ENCODE measurements around the gene ZNF785. TPM values are rescaled to one million over a fixed set of nuclear protein-coding genes. Genes with fewer than 3 reads are reported as not detected.

The ZNF785 gene
- total RNA-seq, 1 donor from 2014 or later = 9.3 TPM

DNA sequence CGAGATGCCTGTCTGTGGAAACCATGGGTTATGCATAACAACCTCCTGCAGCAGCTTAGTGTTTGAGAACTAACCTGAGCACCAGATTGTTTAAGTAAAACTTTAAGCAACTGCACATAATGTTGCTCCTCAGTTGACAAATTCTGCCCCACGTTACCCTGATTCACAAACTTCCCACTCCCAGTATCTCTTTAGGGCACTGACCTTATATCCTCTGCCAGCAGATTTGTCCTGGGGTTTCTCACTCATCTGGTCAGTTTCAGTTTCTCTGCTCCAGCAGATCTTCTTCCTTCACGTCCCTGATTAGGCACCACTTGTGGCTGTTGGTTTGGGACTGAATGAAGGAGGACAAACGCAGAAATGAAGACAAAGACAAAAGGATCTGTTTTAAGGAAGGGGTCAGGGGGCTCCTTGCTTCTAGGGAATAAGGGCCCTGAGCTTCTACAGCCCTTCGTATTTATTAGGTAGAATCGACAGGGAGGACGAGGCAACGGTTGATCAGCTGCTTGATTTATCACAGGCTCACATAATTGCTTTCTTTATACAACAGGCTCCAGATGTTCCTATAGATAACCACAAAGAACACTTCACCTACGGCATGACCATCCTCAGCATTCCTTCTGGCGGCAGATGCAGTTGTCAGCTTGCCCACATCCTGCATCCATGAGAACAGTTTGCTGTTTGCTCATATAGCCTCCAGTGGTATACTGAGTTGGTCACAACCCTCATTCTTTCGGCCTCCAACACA is 38.2 kb upstream of the ZNF785 start:
- Mint-ChIP-seq H3K27ac (ENCODE audit: unreplicated experiment) (no peak overlapping the region), H3K27me3 (ENCODE audit: low read depth, unreplicated experiment) (peaks cover 14% of the 10 kb centered on the region), H3K36me3 (ENCODE audit: low read depth, unreplicated experiment) (no peaks in the 10 kb centered on the region), H3K4me3 (ENCODE audit: unreplicated experiment) (no peak overlapping the region), H3K4me1 (ENCODE audit: low read depth, unreplicated experiment) (no peaks in the 10 kb centered on the region), H3K9me3 (ENCODE audit: unreplicated experiment) (peaks cover 7% of the 10 kb centered on the region)
- H2AFZ ChIP-seq (ENCODE audit: low read depth, low read length) = no peak overlapping the region
- no peak overlapping the region for H3K27ac ChIP-seq (ENCODE audit: low read depth, low read length)
- no peaks in the 10 kb centered on the region for H3K4me1 ChIP-seq (ENCODE audit: insufficient read depth, low read length)
- H4K20me1 ChIP-seq (ENCODE audit: insufficient read depth, low read length) = no peaks in the 10 kb centered on the region
- H3K9ac ChIP-seq (ENCODE audit: low read length) = no peak overlapping the region
- no peak overlapping the region for H3K4me2 ChIP-seq (ENCODE audit: low read length)
- no peaks in the 10 kb centered on the region for H3K27me3 ChIP-seq (ENCODE audit: insufficient read depth, low read length)
- no peaks in the 10 kb centered on the region for H3K9me3 ChIP-seq (ENCODE audit: insufficient read depth, low read depth, low read length)
- FAIRE-seq (no peak), DNase-seq (ENCODE audit: low read depth) (no peak)
- no peak for TF ChIP-seq EZH2 (IDR thresholded peaks at IDR 0.05; ENCODE audit: insufficient read depth, low read length)
- TF ChIP-seq, protein P1, sequence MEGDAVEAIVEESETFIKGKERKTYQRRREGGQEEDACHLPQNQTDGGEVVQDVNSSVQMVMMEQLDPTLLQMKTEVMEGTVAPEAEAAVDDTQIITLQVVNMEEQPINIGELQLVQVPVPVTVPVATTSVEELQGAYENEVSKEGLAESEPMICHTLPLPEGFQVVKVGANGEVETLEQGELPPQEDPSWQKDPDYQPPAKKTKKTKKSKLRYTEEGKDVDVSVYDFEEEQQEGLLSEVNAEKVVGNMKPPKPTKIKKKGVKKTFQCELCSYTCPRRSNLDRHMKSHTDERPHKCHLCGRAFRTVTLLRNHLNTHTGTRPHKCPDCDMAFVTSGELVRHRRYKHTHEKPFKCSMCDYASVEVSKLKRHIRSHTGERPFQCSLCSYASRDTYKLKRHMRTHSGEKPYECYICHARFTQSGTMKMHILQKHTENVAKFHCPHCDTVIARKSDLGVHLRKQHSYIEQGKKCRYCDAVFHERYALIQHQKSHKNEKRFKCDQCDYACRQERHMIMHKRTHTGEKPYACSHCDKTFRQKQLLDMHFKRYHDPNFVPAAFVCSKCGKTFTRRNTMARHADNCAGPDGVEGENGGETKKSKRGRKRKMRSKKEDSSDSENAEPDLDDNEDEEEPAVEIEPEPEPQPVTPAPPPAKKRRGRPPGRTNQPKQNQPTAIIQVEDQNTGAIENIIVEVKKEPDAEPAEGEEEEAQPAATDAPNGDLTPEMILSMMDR (IDR thresholded peaks at IDR 0.05; ENCODE audit: insufficient read depth, low read depth, low read length) = no peak
- no peak overlapping the region for H3K4me3 ChIP-seq (ENCODE audit: insufficient read depth, low read depth, low read length)
- no peaks in the 10 kb centered on the region for H3K36me3 ChIP-seq (ENCODE audit: insufficient read depth, low read length)
- H3K79me2 ChIP-seq (ENCODE audit: insufficient read depth, low read length) = no peaks in the 10 kb centered on the region

GRCh38 chr16:30622455-30623032 is 37.0 kb upstream of the ZNF785 start:
- H3K36me3 Mint-ChIP-seq (ENCODE audit: low read depth, unreplicated experiment) = no peaks in the 10 kb centered on the region
- Histone ChIP-seq H3K9me3 (ENCODE audit: insufficient read depth, low read depth, low read length) (no peaks in the 10 kb centered on the region), H3K79me2 (ENCODE audit: insufficient read depth, low read length) (no peaks in the 10 kb centered on the region), H4K20me1 (ENCODE audit: insufficient read depth, low read length) (no peaks in the 10 kb centered on the region), H3K27me3 (ENCODE audit: insufficient read depth, low read length) (no peaks in the 10 kb centered on the region), H3K4me1 (ENCODE audit: insufficient read depth, low read length) (no peaks in the 10 kb centered on the region), H3K4me3 (ENCODE audit: insufficient read depth, low read depth, low read length) (no peak overlapping the region), H3K9ac (ENCODE audit: low read length) (no peak overlapping the region), H3K36me3 (ENCODE audit: insufficient read depth, low read length) (no peaks in the 10 kb centered on the region), H2AFZ (ENCODE audit: low read depth, low read length) (no peak overlapping the region), H3K4me2 (ENCODE audit: low read length) (no peak overlapping the region), H3K27ac (ENCODE audit: low read depth, low read length) (no peak overlapping the region)
- peaks cover 7% of the 10 kb centered on the region for H3K9me3 Mint-ChIP-seq (ENCODE audit: unreplicated experiment)
- TF ChIP-seq EZH2 (IDR thresholded peaks at IDR 0.05; ENCODE audit: insufficient read depth, low read length) = no peak
- TF ChIP-seq, protein P1 (IDR thresholded peaks at IDR 0.05; ENCODE audit: insufficient read depth, low read depth, low read length) = no peak
- peaks cover 14% of the 10 kb centered on the region for H3K27me3 Mint-ChIP-seq (ENCODE audit: low read depth, unreplicated experiment)
- H3K4me3 Mint-ChIP-seq (ENCODE audit: unreplicated experiment) = no peak overlapping the region
- FAIRE-seq (no peak), DNase-seq (ENCODE audit: low read depth) (no peak)
- H3K4me1 Mint-ChIP-seq (ENCODE audit: low read depth, unreplicated experiment) = no peaks in the 10 kb centered on the region
- H3K27ac Mint-ChIP-seq (ENCODE audit: unreplicated experiment) = no peak overlapping the region

GRCh38 chr16:30621765-30622164 is 36.3 kb upstream of the ZNF785 start:
- Mint-ChIP-seq H3K27me3 (ENCODE audit: low read depth, unreplicated experiment) (peaks cover 14% of the 10 kb centered on the region), H3K9me3 (ENCODE audit: unreplicated experiment) (peaks cover 7% of the 10 kb centered on the region), H3K4me1 (ENCODE audit: low read depth, unreplicated experiment) (no peaks in the 10 kb centered on the region), H3K27ac (ENCODE audit: unreplicated experiment) (no peak overlapping the region), H3K36me3 (ENCODE audit: low read depth, unreplicated experiment) (no peaks in the 10 kb centered on the region), H3K4me3 (ENCODE audit: unreplicated experiment) (no peak overlapping the region)
- H3K36me3 ChIP-seq (ENCODE audit: insufficient read depth, low read length) = no peaks in the 10 kb centered on the region
- H3K4me3 ChIP-seq (ENCODE audit: insufficient read depth, low read depth, low read length) = no peak overlapping the region
- H3K27ac ChIP-seq (ENCODE audit: low read depth, low read length) = no peak overlapping the region
- no peak overlapping the region for H3K9ac ChIP-seq (ENCODE audit: low read length)
- no peaks in the 10 kb centered on the region for H3K27me3 ChIP-seq (ENCODE audit: insufficient read depth, low read length)
- DNase-seq (ENCODE audit: low read depth) (peak; percentile 48), FAIRE-seq (no peak)
- H3K79me2 ChIP-seq (ENCODE audit: insufficient read depth, low read length) = no peaks in the 10 kb centered on the region
- no peak for TF ChIP-seq EZH2 (IDR thresholded peaks at IDR 0.05; ENCODE audit: insufficient read depth, low read length)
- TF ChIP-seq, protein P1 (IDR thresholded peaks at IDR 0.05; ENCODE audit: insufficient read depth, low read depth, low read length) = no peak
- no peaks in the 10 kb centered on the region for H4K20me1 ChIP-seq (ENCODE audit: insufficient read depth, low read length)
- no peaks in the 10 kb centered on the region for H3K4me1 ChIP-seq (ENCODE audit: insufficient read depth, low read length)
- no peaks in the 10 kb centered on the region for H3K9me3 ChIP-seq (ENCODE audit: insufficient read depth, low read depth, low read length)
- no peak overlapping the region for H2AFZ ChIP-seq (ENCODE audit: low read depth, low read length)
- H3K4me2 ChIP-seq (ENCODE audit: low read length) = no peak overlapping the region

All from astrocyte (in vitro differentiated cells and primary cell).